GOT3 (cell line): ENCODE results near the gene PKN1.

Experiments
- DNase-seq: peaks from one replicate; lab custom pipeline; 2025; ENCODE audit warnings: mixed read lengths; lab: John Stamatoyannopoulos, UW

Gene PKN1

GRCh38 chr19:14463747-14464146 is 30.6 kb downstream of the PKN1 start:
- DNase-seq = no peak

GRCh38 chr19:14467391-14467790 is 34.3 kb downstream of the PKN1 start:
- DNase-seq = no peak

GRCh38 chr19:14467816-14468215 is 34.7 kb downstream of the PKN1 start:
- no peak for DNase-seq

GRCh38 chr19:14470031-14470876 is 37.1 kb downstream of the PKN1 start:
- DNase-seq = no peak

- DNase-seq = no peak
These were observed 38.5 kb downstream of the PKN1 start for GRCh38 chr19:14471436-14472187.

- DNase-seq = peak; percentile 41
These were observed 39.3 kb downstream of the PKN1 start for GRCh38 chr19:14472202-14472938.

- no peak for DNase-seq
These were observed 40.2 kb downstream of the PKN1 start for GRCh38 chr19:14473073-14473977.

GRCh38 chr19:14473978-14474578 is 41.0 kb downstream of the PKN1 start:
- DNase-seq = no peak

- no peak for DNase-seq
These were observed 41.7 kb downstream of the PKN1 start for GRCh38 chr19:14474827-14475226.

GRCh38 chr19:14475251-14476073 is 42.4 kb downstream of the PKN1 start, which contains the start of gene PTGER1:
TSS of gene PTGER1 (minus strand) at chr19:14475354. CDS start at chr19:14474320, 1,034 bp downstream.
- DNase-seq = no peak

- DNase-seq = no peak
These were observed 43.2 kb downstream of the PKN1 start for GRCh38 chr19:14476327-14476672.

- DNase-seq = no peak
These were observed 43.7 kb downstream of the PKN1 start for GRCh38 chr19:14476673-14477401.

GRCh38 chr19:14477418-14478112 is 44.5 kb downstream of the PKN1 start:
- no peak for DNase-seq

GRCh38 chr19:14478113-14478545 is 45.0 kb downstream of the PKN1 start:
- DNase-seq = no peak

- DNase-seq = no peak
These were observed 46.3 kb downstream of the PKN1 start for GRCh38 chr19:14479309-14479974.

GRCh38 chr19:14479975-14480699 is 47.0 kb downstream of the PKN1 start:
- no peak for DNase-seq

GRCh38 chr19:14480700-14481079 is 47.6 kb downstream of the PKN1 start:
- DNase-seq = no peak
